Measurements from ENCODE around the gene LMNA. TPM values are rescaled to one million over a fixed set of nuclear protein-coding genes. Genes with fewer than 3 reads are reported as not detected.
A peak's percentile ranks its signal among the peaks of the same experiment; 100 is the strongest.
"Not testable (repeated sequence)": the region's sequence is repeated elsewhere in the genome, so short reads cannot be mapped to it uniquely, and the experiment has no call there.

Gene LMNA
- total RNA-seq, 2 donors from 2014 or later, result 919 to 1,908 TPM

DNA sequence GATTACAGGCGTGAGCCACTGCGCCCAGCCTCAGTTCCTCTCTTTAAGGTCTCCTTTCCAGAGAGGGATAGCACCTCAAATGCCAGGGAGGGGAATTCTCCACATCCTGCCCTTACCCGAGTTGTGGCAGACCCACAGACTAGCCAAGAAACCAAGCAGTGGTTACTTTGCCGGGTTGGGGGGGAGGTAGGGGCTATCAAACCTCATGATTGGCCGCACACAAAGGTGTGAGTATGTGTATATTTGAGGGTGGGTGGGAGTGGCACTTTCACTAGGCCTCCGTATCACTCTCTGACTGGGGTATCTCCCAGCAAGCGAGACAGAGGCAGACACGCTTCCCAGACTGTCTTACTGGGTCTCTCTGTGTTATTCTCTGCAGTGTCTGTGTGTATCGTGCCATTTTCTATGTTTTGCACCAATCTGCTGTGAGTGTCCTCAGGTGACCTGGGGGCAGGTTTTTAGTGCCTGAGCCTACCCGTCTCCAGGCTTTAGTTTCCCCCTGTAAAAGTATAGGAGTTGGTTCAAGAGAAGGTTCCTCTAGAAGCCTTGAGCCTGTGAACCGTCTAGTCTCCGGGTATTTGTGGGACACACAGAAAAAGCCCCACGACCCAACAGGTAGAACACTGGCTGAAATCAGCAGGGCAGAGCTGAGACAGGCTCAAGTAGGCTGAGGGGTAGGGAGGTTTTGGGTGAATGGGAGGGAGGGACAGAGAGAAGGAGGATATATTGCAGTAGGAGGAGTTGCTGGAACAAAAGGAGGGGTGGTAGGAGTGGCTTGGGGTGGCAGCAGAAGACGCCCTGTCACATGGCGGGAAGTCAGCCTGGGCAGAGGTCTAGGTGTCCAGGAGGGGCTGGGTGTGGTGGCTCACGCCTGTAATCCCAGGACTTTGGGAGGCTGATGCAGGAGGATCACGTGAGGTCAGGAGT is 10.3 kb downstream of the LMNA start:
- Mint-ChIP-seq H3K27me3 (no peaks in the 10 kb centered on the region), H3K27ac (peak overlapping the region; percentile 98), H3K4me1 (peaks cover 73% of the 10 kb centered on the region), H3K4me3 (peak overlapping the region; percentile 81), H3K36me3 (ENCODE audit: low read depth) (no peaks in the 10 kb centered on the region)
- DNase-seq, result peak in 2 of 3 donors; percentile 21 to 34
- peak; percentile 16 for ATAC-seq
- no peaks in the 10 kb centered on the region for H3K9me3 ChIP-seq (ENCODE audit: control insufficient read depth, low read length, poor library complexity, severe bottlenecking)

DNA sequence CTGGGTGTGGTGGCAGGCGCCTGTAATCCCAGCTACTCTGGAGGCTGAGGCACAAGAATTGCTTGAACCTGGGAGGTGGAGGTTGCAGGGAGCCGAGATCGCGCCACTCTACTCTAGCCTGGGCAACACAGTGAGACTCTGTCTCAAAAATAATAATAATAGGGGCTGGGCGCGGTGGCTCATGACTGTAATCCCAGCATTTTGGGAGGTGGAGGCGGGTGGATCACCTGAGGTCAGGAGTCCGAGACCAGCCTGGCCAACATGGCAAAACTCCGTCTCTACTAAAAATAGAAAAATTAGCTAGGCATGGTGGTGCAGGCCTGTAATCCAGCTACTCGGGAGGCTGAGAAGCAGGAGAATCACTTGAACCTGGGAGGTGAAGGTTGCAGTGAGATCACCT is 11.0 kb downstream of the LMNA start:
- H3K27ac Mint-ChIP-seq, result peak overlapping the region; percentile 98
- H3K4me3 Mint-ChIP-seq, result peak overlapping the region; percentile 81
- peaks cover 71% of the 10 kb centered on the region for H3K4me1 Mint-ChIP-seq
- not testable (repeated sequence) for H3K27me3 Mint-ChIP-seq; H3K9me3 ChIP-seq (ENCODE audit: control insufficient read depth, low read length, poor library complexity, severe bottlenecking); ATAC-seq; H3K36me3 Mint-ChIP-seq (ENCODE audit: low read depth)
- peak in 1 of 3 donors; percentile 10 for DNase-seq

DNA sequence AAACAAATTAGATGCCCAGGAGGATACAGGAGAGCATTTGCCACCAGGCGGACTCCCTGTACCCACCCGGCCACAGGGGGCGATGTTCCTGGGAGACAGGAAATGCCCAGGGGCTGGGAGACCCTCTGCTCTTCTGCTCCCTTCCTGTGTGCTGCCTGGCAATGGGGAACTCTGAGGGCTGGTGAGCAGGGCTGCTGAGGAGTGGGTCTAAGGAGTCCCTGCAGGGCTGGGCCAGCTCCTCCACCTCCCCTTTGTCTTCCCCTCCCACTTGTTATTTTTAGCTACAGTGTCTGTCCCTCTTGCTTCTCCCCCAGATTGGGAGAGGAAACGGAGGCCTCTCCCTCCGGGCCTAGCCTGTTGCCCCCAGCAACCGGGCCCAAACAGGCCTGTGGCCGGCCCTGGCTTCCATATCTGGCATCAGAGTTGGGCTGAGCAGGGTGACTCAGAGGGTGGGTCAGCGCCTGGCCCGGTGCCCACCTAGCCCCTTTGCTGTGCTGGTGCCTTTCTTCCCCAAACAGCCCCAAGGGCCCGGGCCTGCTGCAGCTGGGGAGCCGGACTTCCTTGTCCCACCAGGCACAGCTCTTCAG is 11.6 kb downstream of the LMNA start:
- Mint-ChIP-seq H3K4me1 (peaks cover 70% of the 10 kb centered on the region), H3K27me3 (no peaks in the 10 kb centered on the region), H3K36me3 (ENCODE audit: low read depth) (no peaks in the 10 kb centered on the region), H3K4me3 (peak overlapping the region; percentile 83), H3K27ac (peak overlapping the region; percentile 98)
- ATAC-seq, result peak; percentile 18
- no peaks in the 10 kb centered on the region for H3K9me3 ChIP-seq (ENCODE audit: control insufficient read depth, low read length, poor library complexity, severe bottlenecking)
- DNase-seq, result peak in 2 of 3 donors; percentile 60 to 75

DNA sequence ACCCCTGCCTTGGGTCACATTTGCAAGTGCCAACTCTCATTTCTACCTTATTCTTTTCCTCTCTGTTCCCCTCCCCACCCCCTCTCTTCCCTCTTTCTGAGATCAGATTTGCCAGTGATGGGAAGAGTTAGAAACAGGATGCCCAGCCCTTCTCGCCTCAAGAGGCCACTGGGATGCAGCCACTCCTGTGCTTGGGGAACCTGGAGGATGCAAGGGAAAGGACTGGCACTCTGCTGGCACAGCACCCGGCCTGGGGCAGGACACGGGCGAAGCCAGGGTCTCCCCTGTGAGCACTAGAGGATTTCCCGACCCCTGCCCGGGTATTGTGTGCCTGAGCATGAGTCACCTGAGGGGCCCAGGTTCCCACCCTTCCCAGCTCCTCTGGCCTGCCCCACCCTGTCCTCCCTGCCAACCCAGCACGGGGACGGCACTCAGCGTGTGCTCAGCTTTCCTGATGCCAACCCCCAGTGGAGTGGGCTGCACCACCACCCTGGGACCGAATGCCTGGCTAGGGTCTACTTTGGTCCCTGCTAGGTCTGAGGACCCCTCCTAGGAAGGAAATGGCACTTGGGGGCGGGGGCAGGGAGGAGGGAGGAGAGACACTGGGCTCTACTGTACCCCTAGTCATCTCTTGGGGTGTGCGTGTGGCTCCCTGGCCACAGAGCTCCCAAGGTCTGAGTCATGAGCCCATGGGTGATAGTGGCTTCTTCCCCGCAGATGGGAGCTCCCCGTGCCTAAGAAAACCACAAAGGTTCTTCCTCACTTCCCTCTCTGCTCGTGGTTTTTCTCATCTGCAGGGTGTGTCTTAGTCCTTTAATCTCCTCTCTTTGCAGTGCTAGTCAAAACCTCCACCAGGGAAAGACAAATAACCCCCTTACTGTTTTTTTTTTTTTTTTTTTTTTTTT is 12.4 kb downstream of the LMNA start:
- Mint-ChIP-seq H3K36me3 (ENCODE audit: low read depth) (peaks cover 2% of the 10 kb centered on the region), H3K4me3 (peak overlapping the region; percentile 83), H3K27me3 (no peaks in the 10 kb centered on the region), H3K4me1 (peaks cover 70% of the 10 kb centered on the region), H3K27ac (peak overlapping the region; percentile 98)
- DNase-seq (peak; percentile 58 to 84 (median 68)), ATAC-seq (peak; percentile 74)
- no peaks in the 10 kb centered on the region for H3K9me3 ChIP-seq (ENCODE audit: control insufficient read depth, low read length, poor library complexity, severe bottlenecking)

DNA sequence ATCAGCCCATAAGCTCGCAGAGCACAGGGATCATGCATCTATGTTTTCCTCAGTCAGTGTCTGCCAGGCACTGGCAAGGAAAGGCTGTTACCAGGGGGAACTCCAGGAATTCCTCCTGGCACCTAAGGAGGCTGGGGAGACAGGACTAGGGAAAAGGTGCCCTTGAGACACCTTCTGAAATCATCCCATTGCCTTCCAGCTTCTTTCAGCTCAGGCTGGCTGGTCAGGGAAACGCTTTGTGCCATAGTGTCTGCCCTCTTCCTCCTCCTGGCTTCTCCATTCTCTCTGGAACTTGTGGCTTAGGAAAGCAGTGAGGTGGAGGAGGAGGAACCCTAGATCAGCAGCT is 13.8 kb downstream of the LMNA start:
- H3K4me3 Mint-ChIP-seq, result peak overlapping the region; percentile 83
- no peaks in the 10 kb centered on the region for H3K9me3 ChIP-seq (ENCODE audit: control insufficient read depth, low read length, poor library complexity, severe bottlenecking)
- H3K27ac Mint-ChIP-seq, result peak overlapping the region; percentile 98
- DNase-seq, result no peak
- peaks cover 2% of the 10 kb centered on the region for H3K36me3 Mint-ChIP-seq (ENCODE audit: low read depth)
- no peak for ATAC-seq
- peaks cover 60% of the 10 kb centered on the region for H3K4me1 Mint-ChIP-seq
- no peaks in the 10 kb centered on the region for H3K27me3 Mint-ChIP-seq

DNA sequence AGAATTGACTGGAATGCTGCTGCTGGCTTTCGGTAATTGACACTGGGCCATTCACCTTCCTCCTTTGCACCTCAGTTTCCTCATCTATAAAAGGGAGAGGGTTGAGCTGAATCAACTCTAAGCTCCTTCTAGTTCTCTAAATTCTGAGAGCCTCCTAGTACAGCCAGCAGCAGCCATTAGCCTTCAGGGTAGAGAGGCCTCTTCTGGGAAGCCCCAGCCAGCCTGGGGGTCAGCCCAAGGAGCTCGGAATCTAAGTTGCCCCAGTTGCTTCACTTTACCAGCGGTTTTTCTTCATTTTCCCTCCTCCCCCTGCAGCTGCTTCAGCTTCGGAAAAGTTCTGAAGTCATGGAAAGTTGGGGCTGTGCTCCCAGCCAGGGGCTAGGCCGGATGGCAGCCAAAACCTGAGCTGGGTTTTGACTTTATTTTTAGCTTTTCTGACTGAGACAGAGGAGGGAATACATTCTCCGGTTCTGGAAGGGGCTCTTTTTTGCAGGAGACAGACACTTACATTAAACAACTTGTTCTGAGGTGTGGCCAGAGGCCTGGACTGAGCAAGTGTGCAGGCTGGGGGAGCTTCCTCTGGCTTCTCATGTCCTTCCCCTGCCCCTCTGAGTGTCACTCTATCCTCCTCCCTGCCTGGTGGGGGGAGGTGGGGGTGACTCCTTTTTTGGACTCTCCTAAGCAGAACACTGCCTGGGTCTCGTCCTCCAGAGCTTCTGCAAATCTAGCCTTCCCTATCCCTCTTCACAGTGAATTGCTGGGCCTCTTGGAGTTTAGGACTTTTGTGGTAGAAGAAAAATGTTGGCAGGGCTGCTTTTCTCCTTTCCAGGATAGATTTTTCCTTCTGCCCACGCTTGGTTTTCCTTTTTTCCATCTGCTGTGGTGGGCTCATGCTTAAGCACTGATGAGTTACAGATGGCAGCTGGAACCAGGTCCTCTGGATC is 14.4 kb downstream of the LMNA start:
- DNase-seq (no peak), ATAC-seq (no peak)
- Mint-ChIP-seq H3K36me3 (ENCODE audit: low read depth) (peaks cover 2% of the 10 kb centered on the region), H3K27me3 (no peaks in the 10 kb centered on the region), H3K4me1 (peaks cover 57% of the 10 kb centered on the region), H3K4me3 (peak overlapping the region; percentile 83), H3K27ac (peak overlapping the region; percentile 98)
- H3K9me3 ChIP-seq (ENCODE audit: control insufficient read depth, low read length, poor library complexity, severe bottlenecking), result no peaks in the 10 kb centered on the region

DNA sequence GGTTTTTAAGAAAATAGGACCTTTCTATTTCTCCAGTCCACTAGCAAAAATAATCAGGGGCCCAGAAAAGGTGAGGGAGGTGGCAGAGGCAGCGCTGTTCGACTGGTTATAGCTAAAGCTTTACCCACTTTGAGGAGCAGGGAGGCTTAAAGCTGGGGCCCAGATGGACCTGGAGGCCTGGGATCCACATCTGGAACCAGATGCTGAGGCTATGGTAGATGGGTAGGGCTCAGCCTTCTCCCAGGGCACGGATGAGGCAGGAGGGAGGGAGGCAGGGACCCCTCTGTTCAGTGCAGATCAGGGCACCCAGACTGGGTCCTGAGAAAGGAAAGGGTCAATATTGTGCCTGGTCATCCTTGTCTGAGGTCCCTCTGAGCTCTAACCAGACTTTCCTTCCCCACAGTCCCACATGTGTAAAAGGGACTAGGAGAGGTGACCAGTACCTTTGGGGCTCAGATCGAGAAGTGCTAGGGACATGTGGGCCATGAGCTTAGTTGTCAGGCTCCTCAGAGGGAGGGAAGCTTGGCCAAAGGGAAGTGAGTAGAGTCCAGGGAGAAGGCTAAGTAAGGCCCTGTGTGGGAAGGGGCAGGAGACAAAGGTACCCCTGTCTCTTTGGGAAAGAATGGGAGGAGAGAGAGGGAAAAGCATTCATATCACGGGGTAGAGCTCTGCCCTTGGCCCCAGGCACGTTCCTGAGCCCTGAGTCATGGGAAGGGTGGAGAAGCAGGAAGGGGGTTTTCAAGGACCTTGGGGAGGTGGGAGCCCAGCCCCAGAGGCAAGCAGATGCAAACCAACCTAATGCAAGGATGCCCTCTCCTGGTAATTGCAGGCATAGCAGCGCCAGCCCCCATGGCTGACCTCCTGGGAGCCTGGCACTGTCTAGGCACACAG is 15.4 kb downstream of the LMNA start:
- ATAC-seq (no peak), DNase-seq (peak in 1 of 3 donors; percentile 68)
- Mint-ChIP-seq H3K27me3 (no peaks in the 10 kb centered on the region), H3K36me3 (ENCODE audit: low read depth) (peaks cover 6% of the 10 kb centered on the region), H3K4me1 (peaks cover 53% of the 10 kb centered on the region), H3K4me3 (peak overlapping the region; percentile 83), H3K27ac (peak overlapping the region; percentile 98)
- no peaks in the 10 kb centered on the region for H3K9me3 ChIP-seq (ENCODE audit: control insufficient read depth, low read length, poor library complexity, severe bottlenecking)

DNA sequence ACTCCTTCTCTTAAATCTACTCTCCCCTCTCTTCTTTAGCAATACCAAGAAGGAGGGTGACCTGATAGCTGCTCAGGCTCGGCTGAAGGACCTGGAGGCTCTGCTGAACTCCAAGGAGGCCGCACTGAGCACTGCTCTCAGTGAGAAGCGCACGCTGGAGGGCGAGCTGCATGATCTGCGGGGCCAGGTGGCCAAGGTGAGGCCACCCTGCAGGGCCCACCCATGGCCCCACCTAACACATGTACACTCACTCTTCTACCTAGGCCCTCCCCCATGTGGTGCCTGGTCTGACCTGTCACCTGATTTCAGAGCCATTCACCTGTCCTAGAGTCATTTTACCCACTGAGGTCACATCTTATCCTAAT is 16.0 kb downstream of the LMNA start:
- H3K4me1 Mint-ChIP-seq, result peaks cover 46% of the 10 kb centered on the region
- no peaks in the 10 kb centered on the region for H3K9me3 ChIP-seq (ENCODE audit: control insufficient read depth, low read length, poor library complexity, severe bottlenecking)
- H3K36me3 Mint-ChIP-seq (ENCODE audit: low read depth), result peaks cover 6% of the 10 kb centered on the region
- H3K4me3 Mint-ChIP-seq, result peak overlapping the region; percentile 83
- no peak for ATAC-seq
- DNase-seq, result no peak
- H3K27me3 Mint-ChIP-seq, result no peaks in the 10 kb centered on the region
- H3K27ac Mint-ChIP-seq, result peak overlapping the region; percentile 98

DNA sequence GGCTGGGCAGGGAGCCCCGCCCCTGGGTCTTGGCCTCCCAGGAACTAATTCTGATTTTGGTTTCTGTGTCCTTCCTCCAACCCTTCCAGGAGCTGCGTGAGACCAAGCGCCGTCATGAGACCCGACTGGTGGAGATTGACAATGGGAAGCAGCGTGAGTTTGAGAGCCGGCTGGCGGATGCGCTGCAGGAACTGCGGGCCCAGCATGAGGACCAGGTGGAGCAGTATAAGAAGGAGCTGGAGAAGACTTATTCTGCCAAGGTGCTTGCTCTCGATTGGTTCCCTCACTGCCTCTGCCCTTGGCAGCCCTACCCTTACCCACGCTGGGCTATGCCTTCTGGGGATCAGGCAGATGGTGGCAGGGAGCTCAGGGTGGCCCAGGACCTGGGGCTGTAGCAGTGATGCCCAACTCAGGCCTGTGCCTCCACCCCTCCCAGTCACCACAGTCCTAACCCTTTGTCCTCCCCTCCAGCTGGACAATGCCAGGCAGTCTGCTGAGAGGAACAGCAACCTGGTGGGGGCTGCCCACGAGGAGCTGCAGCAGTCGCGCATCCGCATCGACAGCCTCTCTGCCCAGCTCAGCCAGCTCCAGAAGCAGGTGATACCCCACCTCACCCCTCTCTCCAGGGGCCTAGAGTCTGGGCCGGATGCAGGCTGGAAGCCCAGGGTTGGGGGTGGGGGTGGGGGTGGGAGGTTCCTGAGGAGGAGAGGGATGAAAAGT is 20.4 kb downstream of the LMNA start:
- Mint-ChIP-seq H3K27me3 (no peaks in the 10 kb centered on the region), H3K36me3 (ENCODE audit: low read depth) (peaks cover 17% of the 10 kb centered on the region), H3K27ac (peak overlapping the region; percentile 97), H3K4me3 (peak overlapping the region; percentile 52), H3K4me1 (peaks cover 12% of the 10 kb centered on the region)
- ATAC-seq, result no peak
- H3K9me3 ChIP-seq (ENCODE audit: control insufficient read depth, low read length, poor library complexity, severe bottlenecking), result no peaks in the 10 kb centered on the region
- no peak for DNase-seq

DNA sequence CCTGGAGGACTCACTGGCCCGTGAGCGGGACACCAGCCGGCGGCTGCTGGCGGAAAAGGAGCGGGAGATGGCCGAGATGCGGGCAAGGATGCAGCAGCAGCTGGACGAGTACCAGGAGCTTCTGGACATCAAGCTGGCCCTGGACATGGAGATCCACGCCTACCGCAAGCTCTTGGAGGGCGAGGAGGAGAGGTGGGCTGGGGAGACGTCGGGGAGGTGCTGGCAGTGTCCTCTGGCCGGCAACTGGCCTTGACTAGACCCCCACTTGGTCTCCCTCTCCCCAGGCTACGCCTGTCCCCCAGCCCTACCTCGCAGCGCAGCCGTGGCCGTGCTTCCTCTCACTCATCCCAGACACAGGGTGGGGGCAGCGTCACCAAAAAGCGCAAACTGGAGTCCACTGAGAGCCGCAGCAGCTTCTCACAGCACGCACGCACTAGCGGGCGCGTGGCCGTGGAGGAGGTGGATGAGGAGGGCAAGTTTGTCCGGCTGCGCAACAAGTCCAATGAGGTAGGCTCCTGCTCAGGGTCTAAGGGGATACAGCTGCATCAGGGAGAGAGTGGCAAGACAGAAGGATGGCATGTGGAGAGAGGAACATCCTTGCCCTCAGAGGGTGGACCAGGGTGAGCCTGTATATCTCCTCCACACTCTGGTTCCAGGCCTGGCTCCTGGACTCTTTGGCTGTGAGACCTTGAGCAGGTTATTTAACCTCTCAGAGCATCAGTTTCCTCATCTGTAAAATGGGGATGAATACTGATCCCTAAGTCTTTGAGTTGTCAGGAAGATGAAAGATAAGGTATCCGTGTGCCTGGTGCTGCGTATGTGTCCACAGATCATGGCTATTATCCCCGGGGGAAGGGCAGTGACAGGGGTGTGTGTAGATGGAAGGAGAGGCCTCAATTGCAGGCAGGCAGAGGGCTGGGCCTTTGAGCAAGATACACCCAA is 21.7 kb downstream of the LMNA start:
- no peak for ATAC-seq
- no peaks in the 10 kb centered on the region for H3K27me3 Mint-ChIP-seq
- DNase-seq, result no peak
- peaks cover 17% of the 10 kb centered on the region for H3K36me3 Mint-ChIP-seq (ENCODE audit: low read depth)
- peak overlapping the region; percentile 97 for H3K27ac Mint-ChIP-seq
- peak overlapping the region; percentile 66 for H3K4me3 Mint-ChIP-seq
- peaks cover 15% of the 10 kb centered on the region for H3K4me1 Mint-ChIP-seq
- no peaks in the 10 kb centered on the region for H3K9me3 ChIP-seq (ENCODE audit: control insufficient read depth, low read length, poor library complexity, severe bottlenecking)
